ENCODE measurements around the gene LILRB2. TPM values are rescaled to one million over a fixed set of nuclear protein-coding genes. Genes with fewer than 3 reads are reported as not detected.
A peak's percentile ranks its signal among the peaks of the same experiment; 100 is the strongest.
"Not testable (repeated sequence)": the region's sequence is repeated elsewhere in the genome, so short reads cannot be mapped to it uniquely, and the experiment has no call there.

Gene LILRB2
- not detected for total RNA-seq

- H3K27me3 Mint-ChIP-seq (ENCODE audit: low read depth): peaks cover 51% of the 10 kb centered on the region
- H3K4me3 Mint-ChIP-seq: no peak within 1 kb of the TSS
- ATAC-seq (replicated peaks in 1 of 2): no peak
- H3K9me3 Mint-ChIP-seq: no peaks in the 10 kb centered on the region
- H3K27ac Mint-ChIP-seq: no peak within 1 kb of the TSS
- no peaks in the 10 kb centered on the region for H3K4me1 Mint-ChIP-seq (ENCODE audit: low read depth)
- no peaks in the 10 kb centered on the region for H3K36me3 Mint-ChIP-seq (ENCODE audit: insufficient read depth in 2 of 2)
- DNase-seq: no peak
Observed at GRCh38 chr19:54281007-54281728, at the start of gene LILRB2. TSS of gene LILRB2 (minus strand) at chr19:54281110. CDS start at chr19:54280496, 614 bp downstream.

GRCh38 chr19:54329476-54330165 lies 48.7 kb upstream of the LILRB2 start:
- peaks cover 2 to 3% of the 10 kb centered on the region in 2 donors for H3K9me3 Mint-ChIP-seq
- H3K36me3 Mint-ChIP-seq (ENCODE audit: insufficient read depth in 2 of 2): peaks cover 0 to 1% of the 10 kb centered on the region in 2 donors
- H3K4me3 Mint-ChIP-seq: no peak overlapping the region
- H3K4me1 Mint-ChIP-seq (ENCODE audit: low read depth): peaks cover 28% of the 10 kb centered on the region
- no peak overlapping the region for H3K27ac Mint-ChIP-seq
- H3K27me3 Mint-ChIP-seq (ENCODE audit: low read depth): peaks cover 18% of the 10 kb centered on the region
- no peak for DNase-seq
- ATAC-seq (replicated peaks in 1 of 2): no peak

- peaks cover 11% of the 10 kb centered on the region for H3K27me3 Mint-ChIP-seq (ENCODE audit: low read depth)
- DNase-seq; H3K4me3 Mint-ChIP-seq; H3K9me3 Mint-ChIP-seq; H3K36me3 Mint-ChIP-seq (ENCODE audit: insufficient read depth in 2 of 2); ATAC-seq (replicated peaks in 1 of 2); H3K27ac Mint-ChIP-seq: not testable (repeated sequence)
- peaks cover 22% of the 10 kb centered on the region for H3K4me1 Mint-ChIP-seq (ENCODE audit: low read depth)
Observed at GRCh38 chr19:54328781-54329180, 47.9 kb upstream of the LILRB2 start.

- DNase-seq: no peak
- Mint-ChIP-seq H3K27ac (no peak overlapping the region), H3K4me1 (ENCODE audit: low read depth) (peaks cover 22% of the 10 kb centered on the region), H3K9me3 (peaks cover 2 to 3% of the 10 kb centered on the region in 2 donors), H3K36me3 (ENCODE audit: insufficient read depth in 2 of 2) (peaks cover 0 to 1% of the 10 kb centered on the region in 2 donors), H3K27me3 (ENCODE audit: low read depth) (peaks cover 19% of the 10 kb centered on the region), H3K4me3 (no peak overlapping the region)
- ATAC-seq (replicated peaks in 1 of 2): no peak
Observed at GRCh38 chr19:54325631-54326030, 44.7 kb upstream of the LILRB2 start.

GRCh38 chr19:54325194-54325621 lies 44.3 kb upstream of the LILRB2 start:
- peak; percentile 34 to 41 for DNase-seq
- H3K27ac Mint-ChIP-seq: no peak overlapping the region
- H3K27me3 Mint-ChIP-seq (ENCODE audit: low read depth): peaks cover 23% of the 10 kb centered on the region
- ATAC-seq (replicated peaks in 1 of 2): peak in 1 of 2 donors; percentile 52
- H3K36me3 Mint-ChIP-seq (ENCODE audit: insufficient read depth in 2 of 2): peaks cover 0 to 1% of the 10 kb centered on the region in 2 donors
- H3K4me1 Mint-ChIP-seq (ENCODE audit: low read depth): peaks cover 22% of the 10 kb centered on the region
- peaks cover 2 to 3% of the 10 kb centered on the region in 2 donors for H3K9me3 Mint-ChIP-seq
- H3K4me3 Mint-ChIP-seq: no peak overlapping the region

- H3K4me3 Mint-ChIP-seq: no peak overlapping the region
- no peak overlapping the region for H3K27ac Mint-ChIP-seq
- DNase-seq (no peak), ATAC-seq (replicated peaks in 1 of 2) (no peak)
- H3K4me1 Mint-ChIP-seq (ENCODE audit: low read depth): peaks cover 21% of the 10 kb centered on the region
- peaks cover 0 to 1% of the 10 kb centered on the region in 2 donors for H3K36me3 Mint-ChIP-seq (ENCODE audit: insufficient read depth in 2 of 2)
- H3K27me3 Mint-ChIP-seq (ENCODE audit: low read depth): peaks cover 30% of the 10 kb centered on the region
- peaks cover 2 to 3% of the 10 kb centered on the region in 2 donors for H3K9me3 Mint-ChIP-seq
Observed at GRCh38 chr19:54324071-54324470, 43.2 kb upstream of the LILRB2 start.

GRCh38 chr19:54322934-54323333 lies 42.0 kb upstream of the LILRB2 start:
- not testable (repeated sequence) for H3K27ac Mint-ChIP-seq; H3K36me3 Mint-ChIP-seq (ENCODE audit: insufficient read depth in 2 of 2); ATAC-seq (replicated peaks in 1 of 2); DNase-seq; H3K9me3 Mint-ChIP-seq; H3K4me3 Mint-ChIP-seq
- Mint-ChIP-seq H3K27me3 (ENCODE audit: low read depth) (peaks cover 31% of the 10 kb centered on the region), H3K4me1 (ENCODE audit: low read depth) (peaks cover 14% of the 10 kb centered on the region)

- ATAC-seq (replicated peaks in 1 of 2); H3K36me3 Mint-ChIP-seq (ENCODE audit: insufficient read depth in 2 of 2); H3K9me3 Mint-ChIP-seq; DNase-seq; H3K4me3 Mint-ChIP-seq; H3K27ac Mint-ChIP-seq: not testable (repeated sequence)
- Mint-ChIP-seq H3K4me1 (ENCODE audit: low read depth) (peaks cover 11% of the 10 kb centered on the region), H3K27me3 (ENCODE audit: low read depth) (peaks cover 31% of the 10 kb centered on the region)
Observed at GRCh38 chr19:54322295-54322694, 41.4 kb upstream of the LILRB2 start.

- peaks cover 38% of the 10 kb centered on the region for H3K27me3 Mint-ChIP-seq (ENCODE audit: low read depth)
Observed at GRCh38 chr19:54319892-54320670, 39.2 kb upstream of the LILRB2 start.

GRCh38 chr19:54319049-54319448 lies 38.1 kb upstream of the LILRB2 start:
- H3K4me1 Mint-ChIP-seq (ENCODE audit: low read depth): peaks cover 5% of the 10 kb centered on the region
- DNase-seq (no peak), ATAC-seq (replicated peaks in 1 of 2) (no peak)
- H3K9me3 Mint-ChIP-seq: no peaks in the 10 kb centered on the region
- no peaks in the 10 kb centered on the region for H3K36me3 Mint-ChIP-seq (ENCODE audit: insufficient read depth in 2 of 2)
- no peak overlapping the region for H3K4me3 Mint-ChIP-seq
- H3K27me3 Mint-ChIP-seq (ENCODE audit: low read depth): peaks cover 38% of the 10 kb centered on the region
- H3K27ac Mint-ChIP-seq: no peak overlapping the region

More at GRCh38 chr19:54319892-54320670, 39.2 kb upstream of the LILRB2 start:
- ATAC-seq (replicated peaks in 1 of 2): no peak
- no peak overlapping the region for H3K4me3 Mint-ChIP-seq
- H3K9me3 Mint-ChIP-seq: no peaks in the 10 kb centered on the region
- H3K36me3 Mint-ChIP-seq (ENCODE audit: insufficient read depth in 2 of 2): no peaks in the 10 kb centered on the region
- peaks cover 5% of the 10 kb centered on the region for H3K4me1 Mint-ChIP-seq (ENCODE audit: low read depth)
- no peak overlapping the region for H3K27ac Mint-ChIP-seq
- DNase-seq: no peak

GRCh38 chr19:54317965-54318240 lies 37.0 kb upstream of the LILRB2 start:
- DNase-seq (no peak), ATAC-seq (replicated peaks in 1 of 2) (no peak)
- Mint-ChIP-seq H3K4me3 (no peak overlapping the region), H3K4me1 (ENCODE audit: low read depth) (peaks cover 5% of the 10 kb centered on the region), H3K9me3 (no peaks in the 10 kb centered on the region), H3K27me3 (ENCODE audit: low read depth) (peaks cover 38% of the 10 kb centered on the region), H3K27ac (no peak overlapping the region), H3K36me3 (ENCODE audit: insufficient read depth in 2 of 2) (no peaks in the 10 kb centered on the region)

GRCh38 chr19:54317108-54317964 lies 36.4 kb upstream of the LILRB2 start:
- H3K27me3 Mint-ChIP-seq (ENCODE audit: low read depth): peaks cover 36% of the 10 kb centered on the region
- H3K36me3 Mint-ChIP-seq (ENCODE audit: insufficient read depth in 2 of 2): no peaks in the 10 kb centered on the region
- ATAC-seq (replicated peaks in 1 of 2): no peak
- no peak overlapping the region for H3K27ac Mint-ChIP-seq
- H3K9me3 Mint-ChIP-seq: no peaks in the 10 kb centered on the region
- peaks cover 5% of the 10 kb centered on the region for H3K4me1 Mint-ChIP-seq (ENCODE audit: low read depth)
- no peak for DNase-seq
- H3K4me3 Mint-ChIP-seq: no peak overlapping the region

Data from activated T-cell treated with anti-CD3 and anti-CD28 coated beads, Interleukin-2, amount 50 U/mL, for 72 hours (primary cell).